K562 (cell line): Measurements from ENCODE around the gene TRMT2A. TPM values are rescaled to one million over a fixed set of nuclear protein-coding genes. Genes with fewer than 3 reads are reported as not detected.

Source experiments
- ATAC-seq: fragments of 200-7000 bp; cut with Tn5 transposase; 3 replicates; pipeline ENCODE4 v1.9.1; 2020; ENCODE audit warnings: moderate library complexity
- BruUV-seq: library from RNA; stranded (reverse); fragments of 400-500 nt; replicated peaks from 2 replicates; lab custom pipeline; 2021; lab: Mats Ljungman, UMichigan
- CTCF ChIA-PET: fragments of 300-600 bp; formaldehyde crosslinking; extraction: SDS; loops from one replicate; lab custom pipeline; 2021; ENCODE audit warnings: low intra/inter-chr PET ratio; lab: Yijun Ruan, JAX
- POLR2A ChIA-PET: fragments of 300-600, 350-650 bp; sonication (Branson Sonifier 250); formaldehyde crosslinking; extraction: SDS; loops from one replicate; lab custom pipeline; 2021; ENCODE audit warnings: antibody characterized with exemption, inconsistent platforms; lab: Yijun Ruan, JAX
- DNase-seq, 4 experiments: peaks; one replicate each; pipeline versions ENCODE4 v3.0.0 to v3.0.0-alpha.2; 2011 to 2018; ENCODE audit warnings: low spot score in 3 of 4, mixed read lengths in 3 of 4; ENCODE audit errors: extremely low read depth in 1 of 4
- FAIRE-seq: peaks from 2 replicates; lab custom pipeline; 2011; peaks lifted over from hg19 to GRCh38; lab: Jason Lieb, UNC
- H2AFZ ChIP-seq: 2 replicates; pipeline ENCODE4 v1.6.0; 2011; ENCODE audit warnings: low read depth, low read length, control low read depth, inconsistent platforms
- H3K27ac ChIP-seq: fragments of 200-600 bp; 3 replicates; pipeline ENCODE4 v1.8.0; 2011; ENCODE audit warnings: low read depth, mild to moderate bottlenecking, control low read depth, inconsistent platforms, low read length, moderate library complexity, mixed read lengths; ENCODE audit errors: extremely low read depth
- H3K27me3 ChIP-seq, 2 experiments: fragments of 300-600 bp in 1 of 2; 2 replicates in 1 of 2; 3 replicates in 1 of 2; pipeline versions ENCODE4 v1.6.0 to v1.8.0; 2011; ENCODE audit warnings: inconsistent platforms in 2 of 2, low read length in 2 of 2, mild to moderate bottlenecking in 1 of 2, mixed read lengths in 1 of 2, moderate library complexity in 1 of 2; ENCODE audit not compliant: control insufficient read depth in 2 of 2, insufficient read depth in 2 of 2
- H3K36me3 ChIP-seq: fragments of 300-600 bp; 3 replicates; pipeline ENCODE4 v1.8.0; 2011; ENCODE audit warnings: mild to moderate bottlenecking, low read length, inconsistent platforms; ENCODE audit not compliant: control insufficient read depth, insufficient read depth
- H3K4me1 ChIP-seq, 2 experiments: fragments of 200-600 bp in 1 of 2; replicated peaks in 1 of 2; 2 replicates in 1 of 2; 3 replicates in 1 of 2; pipeline versions ENCODE4 v1.5.1 to v1.8.0; 2011; ENCODE audit warnings: inconsistent platforms in 2 of 2, low read length in 2 of 2, mild to moderate bottlenecking in 1 of 2, mixed read lengths in 1 of 2, moderate library complexity in 1 of 2; ENCODE audit not compliant: control insufficient read depth in 2 of 2, insufficient read depth in 2 of 2
- H3K4me2 ChIP-seq: 2 replicates; pipeline ENCODE4 v1.6.1; 2011; ENCODE audit warnings: low read length, control low read depth, inconsistent platforms, mixed read lengths; ENCODE audit not compliant: insufficient read depth
- H3K4me3 ChIP-seq: fragments of 200-600 bp; sonication (generic), shearing (Covaris generic); 2 replicates; pipeline ENCODE4 v1.5.1; 2016; ENCODE audit warnings: control low read depth, inconsistent platforms
- H3K79me2 ChIP-seq: fragments of 200-600 bp; 3 replicates; pipeline ENCODE4 v1.8.0; 2011; ENCODE audit warnings: low read length, inconsistent platforms; ENCODE audit not compliant: control insufficient read depth, insufficient read depth
- H3K9ac ChIP-seq, 2 experiments: 2 replicates each; pipeline versions ENCODE4 v1.6.0 to v1.6.1; 2011; ENCODE audit warnings: low read depth in 2 of 2, low read length in 2 of 2, control low read depth in 1 of 2, inconsistent platforms in 1 of 2, mild to moderate bottlenecking in 1 of 2, mixed read lengths in 1 of 2; ENCODE audit not compliant: insufficient read depth in 1 of 2
- H3K9me1 ChIP-seq: one replicate; pipeline ENCODE4 v1.6.0; 2011; ENCODE audit warnings: inconsistent platforms, mild to moderate bottlenecking, low read length, moderate library complexity; ENCODE audit not compliant: control insufficient read depth, insufficient read depth
- H3K9me3 ChIP-seq: replicated peaks from 2 replicates; pipeline ENCODE4 v1.5.1; 2011; ENCODE audit warnings: low read depth, low read length, inconsistent platforms; ENCODE audit not compliant: control insufficient read depth, insufficient read depth
- H4K20me1 ChIP-seq: replicated peaks from 2 replicates; pipeline ENCODE4 v1.6.1; 2011; ENCODE audit warnings: low read length, inconsistent platforms, mixed read lengths; ENCODE audit not compliant: control insufficient read depth, insufficient read depth
- DDX20 ChIP-seq: fragments of 450-650 bp; IDR thresholded peaks from 2 replicates; pipeline ENCODE4 v1.6.1; 2016; ENCODE audit warnings: missing genetic modification characterization, low read depth, mild to moderate bottlenecking, missing compliant biosample characterization, moderate library complexity
- MYNN ChIP-seq, 2 experiments: sonication (generic); formaldehyde crosslinking in 1 of 2; IDR thresholded peaks; 2 replicates each; pipeline versions ENCODE4 v1.5.0 to v1.6.1; 2016 to 2020; ENCODE audit warnings: antibody characterized with exemption in 1 of 2, missing genetic modification reagents in 1 of 2
- NFIC ChIP-seq: fragments of 450-650 bp; IDR thresholded peaks from 2 replicates; pipeline ENCODE4 v1.6.1; 2017; ENCODE audit warnings: mild to moderate bottlenecking, inconsistent platforms
- NFIX ChIP-seq: fragments of 250-450 bp; sonication (Bioruptor Pico); IDR thresholded peaks from 2 replicates; pipeline ENCODE4 v1.4.0; 2020; ENCODE audit warnings: low read depth, mild to moderate bottlenecking, moderate library complexity
- PRPF4 ChIP-seq: fragments of 200-400 bp; formaldehyde crosslinking; IDR thresholded peaks from one replicate; pipeline ENCODE4 v1.6.1; 2017; ENCODE audit warnings: low read length, low read depth, mild to moderate bottlenecking; ENCODE audit not compliant: insufficient read depth, poor library complexity, severe bottlenecking
- SREBF1 ChIP-seq: fragments of 150-350 bp; IDR thresholded peaks from 2 replicates; pipeline ENCODE4 v1.6.1; 2014; ENCODE audit warnings: antibody characterized with exemption, low read depth, low read length, borderline replicate concordance
- STAT5A ChIP-seq: IDR thresholded peaks from 2 replicates; pipeline ENCODE4 v1.6.1; 2012; ENCODE audit warnings: low read length, inconsistent platforms, borderline replicate concordance
- ZNF184 ChIP-seq: sonication (generic); formaldehyde crosslinking; IDR thresholded peaks from 2 replicates; pipeline ENCODE4 v1.5.0; 2020; ENCODE audit warnings: missing genetic modification reagents
- ZNF274 ChIP-seq: IDR thresholded peaks from 2 replicates; pipeline ENCODE4 v1.6.1; 2011; ENCODE audit warnings: low read depth, mild to moderate bottlenecking, low read length, moderate library complexity, borderline replicate concordance
- ZNF445 ChIP-seq: fragments of 250-450 bp; sonication (Bioruptor Pico); IDR thresholded peaks from 2 replicates; pipeline ENCODE4 v1.4.0; 2020; ENCODE audit warnings: low read depth, mild to moderate bottlenecking, moderate library complexity
- WGBS: fragments of 100-300 bp; shearing (Covaris generic); methylation state at CpG from one replicate; pipeline ENCODE4 v1.1.6; 2016; ENCODE audit warnings: low coverage, mixed read lengths; ENCODE audit not compliant: insufficient coverage; ENCODE audit errors: missing lambda C conversion rate; 5-methylcytosine and 5-hydroxymethylcytosine counted together
- in situ Hi-C: fragments of 300-500 bp; cut with MboI; formaldehyde crosslinking; loops from 4 replicates; pipeline ENCODE4 v1.15.0; 2018; ENCODE audit warnings: inconsistent platforms, mixed read lengths
- intact Hi-C: fragments of 100-400 bp; cut with micrococcal nuclease; formaldehyde crosslinking; loops from 2 replicates; pipeline ENCODE4 v1.14.2; 2022
- polyA plus RNA-seq, 8 experiments: library from polyadenylated mRNA; depleted of rRNA in 4 of 8; stranded (reverse) in 5 of 8; unstranded in 3 of 8; fragments of >200 nt; fragmentation: Nextera tagmentation in 2 of 8; fragmentation: Illumina TruSeq in 1 of 8; extraction: Ambion mirVana in 2 of 8; extraction: Trizol in 1 of 8; gene quantifications; 2 replicates each; pipeline versions ENCODE4 v1.2.1 to v1.2.3, GENCODE V29; 2011 to 2014; ENCODE audit warnings: inconsistent platforms in 1 of 8, missing spikeins in 1 of 8
- total RNA-seq, 7 experiments: library from RNA; depleted of rRNA in 6 of 7; stranded (reverse); fragments of >200 nt in 6 of 7; fragmentation: Illumina TruSeq in 2 of 7; extraction: Trizol in 2 of 7; gene quantifications; 2 replicates each; pipeline versions ENCODE4 v1.2.1 to v1.2.3, GENCODE V29; 2011 to 2021; ENCODE audit warnings: low replicate concordance in 1 of 7
- TF ChIP-seq, protein P1 (sequence below): sonication (generic); formaldehyde crosslinking; IDR thresholded peaks from 2 replicates; pipeline ENCODE4 v1.8.1; 2023; ENCODE audit warnings: mild to moderate bottlenecking, missing genetic modification reagents
- TF ChIP-seq, protein P2 (sequence below): fragments of 250-450 bp; sonication (Bioruptor Pico); IDR thresholded peaks from 2 replicates; pipeline ENCODE4 v1.9.0; 2021; ENCODE audit warnings: mild to moderate bottlenecking, inconsistent platforms

The TRMT2A gene
- total and polyA plus RNA-seq, 9 of the 15 experiments (the other 6 are each of a cell fraction or from before 2014, with no cell fraction given) = 1.6 to 265 (median 140) TPM

DNA sequence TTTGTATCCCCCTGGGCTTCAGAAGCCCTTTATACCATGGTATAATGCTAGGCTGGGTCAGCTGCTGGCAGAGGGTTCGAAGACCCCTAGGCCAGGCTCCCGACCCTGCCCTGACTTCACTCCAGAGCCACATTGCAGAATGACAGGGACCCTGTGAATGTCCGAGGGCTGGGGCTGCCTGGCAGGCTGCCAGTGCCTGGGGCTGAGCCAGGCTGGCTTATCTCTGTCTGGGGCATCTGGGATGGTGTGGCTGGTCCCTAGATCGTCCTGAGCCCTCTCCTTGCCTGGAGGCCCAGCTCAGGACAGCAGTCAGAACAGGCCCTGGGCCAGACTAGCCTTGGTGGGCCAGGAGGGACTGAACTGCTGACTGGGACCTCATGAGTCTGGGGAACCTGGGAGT is 18.2 kb upstream of the TRMT2A start:
- ChIA-PET CTCF (no interaction called here), POLR2A (interaction anchor here (0.6 to 7.2 kb wide), 4 partner anchors 10 to 147 kb away, joined by 4 to 68 read pairs (median 5); no protein-coding TSS in a partner anchor)
- Histone ChIP-seq H3K9me3 (no peaks in the 10 kb centered on the region), H3K4me2 (no peak overlapping the region), H3K79me2 (peaks cover 21% of the 10 kb centered on the region), H3K27me3 (no peaks in the 10 kb centered on the region), H3K4me1 (peaks cover 17 to 90% of the 10 kb centered on the region in 2 experiments), H3K9ac (peak overlapping the region in 1 of 2 experiments; percentile 79; a peak in 2 of 4 replicates), H4K20me1 (peaks cover 57% of the 10 kb centered on the region), H2AFZ (no peak overlapping the region), H3K9me1 (peaks cover 18% of the 10 kb centered on the region), H3K4me3 (no peak overlapping the region), H3K27ac (no peak overlapping the region), H3K36me3 (peaks cover 10% of the 10 kb centered on the region; the same call in 2 of the 3 replicates)
- no peak for ATAC-seq
- in situ Hi-C loops (no loop called here), intact Hi-C loops (no loop called here)
- WGBS = 48% methylated on average over 4 of the region's 4 CpGs
- peak; percentile 35 for FAIRE-seq
- peak in 1 of 4 experiments; percentile 68 for DNase-seq
- no TSS peak for BruUV-seq
- no peak for TF ChIP-seq DDX20 (tag)
- peak; percentile 53 for TF ChIP-seq NFIX (CRISPR knock-in tag)
- TF ChIP-seq, protein P1, sequence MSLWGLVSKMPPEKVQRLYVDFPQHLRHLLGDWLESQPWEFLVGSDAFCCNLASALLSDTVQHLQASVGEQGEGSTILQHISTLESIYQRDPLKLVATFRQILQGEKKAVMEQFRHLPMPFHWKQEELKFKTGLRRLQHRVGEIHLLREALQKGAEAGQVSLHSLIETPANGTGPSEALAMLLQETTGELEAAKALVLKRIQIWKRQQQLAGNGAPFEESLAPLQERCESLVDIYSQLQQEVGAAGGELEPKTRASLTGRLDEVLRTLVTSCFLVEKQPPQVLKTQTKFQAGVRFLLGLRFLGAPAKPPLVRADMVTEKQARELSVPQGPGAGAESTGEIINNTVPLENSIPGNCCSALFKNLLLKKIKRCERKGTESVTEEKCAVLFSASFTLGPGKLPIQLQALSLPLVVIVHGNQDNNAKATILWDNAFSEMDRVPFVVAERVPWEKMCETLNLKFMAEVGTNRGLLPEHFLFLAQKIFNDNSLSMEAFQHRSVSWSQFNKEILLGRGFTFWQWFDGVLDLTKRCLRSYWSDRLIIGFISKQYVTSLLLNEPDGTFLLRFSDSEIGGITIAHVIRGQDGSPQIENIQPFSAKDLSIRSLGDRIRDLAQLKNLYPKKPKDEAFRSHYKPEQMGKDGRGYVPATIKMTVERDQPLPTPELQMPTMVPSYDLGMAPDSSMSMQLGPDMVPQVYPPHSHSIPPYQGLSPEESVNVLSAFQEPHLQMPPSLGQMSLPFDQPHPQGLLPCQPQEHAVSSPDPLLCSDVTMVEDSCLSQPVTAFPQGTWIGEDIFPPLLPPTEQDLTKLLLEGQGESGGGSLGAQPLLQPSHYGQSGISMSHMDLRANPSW = 0 out of 2 replicates have a peak, but pooled peaks have one; percentile 26
- no peak for TF ChIP-seq ZNF445 (CRISPR knock-in tag)
- TF ChIP-seq ZNF184 (CRISPR knock-in tag) = 0 out of 2 replicates have a peak, but pooled peaks have one; percentile 13
- TF ChIP-seq PRPF4 = no peak
- no peak for TF ChIP-seq SREBF1
- TF ChIP-seq, protein P2, sequence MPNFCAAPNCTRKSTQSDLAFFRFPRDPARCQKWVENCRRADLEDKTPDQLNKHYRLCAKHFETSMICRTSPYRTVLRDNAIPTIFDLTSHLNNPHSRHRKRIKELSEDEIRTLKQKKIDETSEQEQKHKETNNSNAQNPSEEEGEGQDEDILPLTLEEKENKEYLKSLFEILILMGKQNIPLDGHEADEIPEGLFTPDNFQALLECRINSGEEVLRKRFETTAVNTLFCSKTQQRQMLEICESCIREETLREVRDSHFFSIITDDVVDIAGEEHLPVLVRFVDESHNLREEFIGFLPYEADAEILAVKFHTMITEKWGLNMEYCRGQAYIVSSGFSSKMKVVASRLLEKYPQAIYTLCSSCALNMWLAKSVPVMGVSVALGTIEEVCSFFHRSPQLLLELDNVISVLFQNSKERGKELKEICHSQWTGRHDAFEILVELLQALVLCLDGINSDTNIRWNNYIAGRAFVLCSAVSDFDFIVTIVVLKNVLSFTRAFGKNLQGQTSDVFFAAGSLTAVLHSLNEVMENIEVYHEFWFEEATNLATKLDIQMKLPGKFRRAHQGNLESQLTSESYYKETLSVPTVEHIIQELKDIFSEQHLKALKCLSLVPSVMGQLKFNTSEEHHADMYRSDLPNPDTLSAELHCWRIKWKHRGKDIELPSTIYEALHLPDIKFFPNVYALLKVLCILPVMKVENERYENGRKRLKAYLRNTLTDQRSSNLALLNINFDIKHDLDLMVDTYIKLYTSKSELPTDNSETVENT (CRISPR knock-in tag) = peak; percentile 31; the same call in 1 of the 2 replicates
- no peak for TF ChIP-seq ZNF274
- TF ChIP-seq STAT5A = no peak
- peak; percentile 93 for TF ChIP-seq NFIC
- 0 out of 2 replicates have a peak, but pooled peaks have one; percentile 18 for TF ChIP-seq MYNN (IDR thresholded peaks at IDR 0.05)
- TF ChIP-seq MYNN (CRISPR knock-in tag; IDR thresholded peaks at IDR 0.05) = no peak
